GM21367 (cell line): ENCODE measurements around the gene CDH1.
A peak's percentile ranks its signal among the peaks of the same experiment; 100 is the strongest.

Experiments
- ATAC-seq: cut with Tn5 transposase; IDR thresholded peaks from one replicate; pipeline ENCODE4 v1.9.1; 2021; ENCODE audit not compliant: unreplicated experiment

Gene CDH1

DNA sequence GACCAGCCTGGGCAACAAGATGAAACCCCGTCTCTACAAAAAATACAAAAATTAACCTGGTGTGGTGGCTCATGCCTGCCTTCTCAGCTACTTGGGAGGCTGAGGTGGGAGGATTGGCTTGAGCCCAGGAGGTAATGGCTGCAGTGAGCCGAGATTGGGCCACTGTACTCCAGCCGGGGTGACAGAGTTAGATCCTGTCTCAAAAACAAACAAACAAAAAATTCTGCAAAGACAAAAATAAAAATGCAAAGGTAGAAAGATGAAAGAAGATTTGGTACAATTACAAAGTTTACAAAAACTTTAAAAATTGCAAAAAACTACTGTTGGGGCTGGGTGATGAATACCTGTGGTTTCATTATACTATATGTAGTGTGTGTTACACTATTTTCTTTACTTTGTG is 5.5 kb upstream of the CDH1 start:
- no peak for ATAC-seq

DNA sequence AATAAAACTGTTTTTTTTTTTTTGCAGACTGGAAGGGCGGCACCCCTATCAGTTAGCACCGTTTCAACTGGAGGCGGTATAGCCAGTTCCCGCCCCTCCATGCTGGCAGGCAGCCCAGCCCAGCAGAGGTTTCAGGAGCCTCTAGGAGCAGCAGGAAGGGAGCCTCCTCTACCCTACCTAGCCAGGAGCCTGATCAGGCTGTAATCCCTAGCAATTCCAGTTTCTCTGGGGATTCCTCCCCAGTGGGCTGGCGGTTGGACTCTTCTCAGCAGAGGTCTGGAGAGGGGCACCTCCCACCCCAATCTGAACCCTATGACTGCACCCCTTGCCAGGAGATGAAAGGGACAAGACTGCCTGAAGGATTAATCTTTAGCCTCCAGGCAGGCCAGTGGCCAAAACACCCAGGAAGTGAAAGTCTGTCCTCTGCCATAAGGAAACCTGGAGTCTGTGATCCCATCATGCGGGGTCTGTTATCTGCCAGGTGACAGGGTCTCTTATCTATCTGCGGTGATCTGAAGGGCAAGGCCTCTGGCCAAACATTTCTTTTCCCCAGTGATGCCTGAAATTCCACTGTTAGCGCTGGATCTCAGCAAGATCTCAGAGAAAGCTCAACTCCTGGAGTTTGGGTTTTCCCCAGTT is 4.9 kb upstream of the CDH1 start:
- no peak for ATAC-seq

GRCh38 chr16:68732741-68733399 is 4.2 kb upstream of the CDH1 start:
- no peak for ATAC-seq

- ATAC-seq: no peak
These were observed 3.5 kb upstream of the CDH1 start for GRCh38 chr16:68733570-68733969.

- ATAC-seq: no peak
These were observed 2.3 kb upstream of the CDH1 start for GRCh38 chr16:68734782-68735181.

- no peak for ATAC-seq
These were observed 531 bp upstream of the CDH1 start for GRCh38 chr16:68736561-68736960.

DNA sequence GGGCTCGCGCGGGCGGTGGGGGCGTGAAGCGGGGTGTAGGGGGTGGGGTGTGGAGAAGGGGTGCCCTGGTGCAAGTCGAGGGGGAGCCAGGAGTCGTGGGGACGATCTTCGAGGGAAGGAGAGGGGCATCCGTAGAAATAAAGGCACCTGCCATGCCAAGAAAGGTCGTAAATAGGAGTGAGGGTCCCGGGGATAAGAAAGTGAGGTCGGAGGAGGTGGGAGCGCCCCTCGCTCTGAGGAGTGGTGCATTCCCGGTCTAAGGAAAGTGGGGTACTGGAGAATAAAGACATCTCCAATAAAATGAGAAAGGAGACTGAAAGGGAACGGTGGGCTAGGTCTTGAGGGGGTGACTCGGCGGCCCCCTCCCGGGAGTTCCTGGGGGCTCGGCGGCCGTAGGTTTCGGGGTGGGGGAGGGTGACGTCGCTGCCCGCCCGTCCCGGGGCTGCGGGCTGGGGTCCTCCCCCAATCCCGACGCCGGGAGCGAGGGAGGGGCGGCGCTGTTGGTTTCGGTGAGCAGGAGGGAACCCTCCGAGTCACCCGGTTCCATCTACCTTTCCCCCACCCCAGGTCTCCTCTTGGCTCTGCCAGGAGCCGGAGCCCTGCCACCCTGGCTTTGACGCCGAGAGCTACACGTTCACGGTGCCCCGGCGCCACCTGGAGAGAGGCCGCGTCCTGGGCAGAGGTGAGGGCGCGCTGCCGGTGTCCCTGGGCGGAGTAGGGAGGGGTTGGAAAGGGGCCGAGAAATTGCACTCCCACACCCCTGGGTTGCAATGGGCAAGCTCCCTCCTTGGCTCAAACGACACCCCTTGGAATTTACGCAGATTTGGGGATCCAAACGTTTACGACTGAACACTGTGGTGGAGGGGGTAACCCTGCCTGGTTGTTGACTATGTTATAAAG is 888 bp downstream of the CDH1 start:
- ATAC-seq: no peak

GRCh38 chr16:68739964-68740627 is 3.0 kb downstream of the CDH1 start:
- no peak for ATAC-seq

DNA sequence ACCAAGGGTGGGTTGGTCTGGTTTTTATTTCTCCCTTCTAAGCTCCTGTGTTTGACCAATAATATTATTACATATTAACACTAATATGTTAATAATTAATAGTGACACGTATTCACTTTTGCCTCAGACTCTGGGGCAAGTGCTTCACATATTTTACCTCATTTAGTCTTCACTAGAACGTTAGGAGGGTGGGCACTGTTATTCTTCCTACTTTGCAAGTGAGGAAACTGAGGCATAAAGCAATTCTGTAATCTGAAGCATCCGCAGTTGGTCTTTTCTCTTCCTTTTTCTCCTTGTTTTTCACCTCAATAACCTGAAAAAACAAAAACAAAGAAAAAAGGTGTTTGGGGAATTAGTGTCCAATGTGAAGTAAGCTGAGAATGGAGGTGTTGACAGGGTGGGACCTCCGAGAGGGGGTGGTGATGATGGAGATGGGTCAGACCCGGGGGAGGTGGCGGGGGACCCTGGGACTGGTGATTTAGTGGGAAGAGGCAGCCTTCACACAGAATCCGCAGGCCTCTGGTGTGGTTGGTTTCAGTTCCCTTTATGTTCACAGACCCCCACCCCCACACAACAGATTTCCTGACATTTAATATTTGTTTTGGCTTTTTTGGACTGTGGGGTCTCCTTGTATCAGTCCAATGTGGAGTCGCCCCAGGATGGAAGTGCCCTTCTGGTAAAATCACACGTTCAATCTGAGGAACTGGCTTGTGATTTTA is 3.7 kb downstream of the CDH1 start:
- no peak for ATAC-seq

- no peak for ATAC-seq
These were observed 6.6 kb downstream of the CDH1 start for GRCh38 chr16:68743664-68744063.

DNA sequence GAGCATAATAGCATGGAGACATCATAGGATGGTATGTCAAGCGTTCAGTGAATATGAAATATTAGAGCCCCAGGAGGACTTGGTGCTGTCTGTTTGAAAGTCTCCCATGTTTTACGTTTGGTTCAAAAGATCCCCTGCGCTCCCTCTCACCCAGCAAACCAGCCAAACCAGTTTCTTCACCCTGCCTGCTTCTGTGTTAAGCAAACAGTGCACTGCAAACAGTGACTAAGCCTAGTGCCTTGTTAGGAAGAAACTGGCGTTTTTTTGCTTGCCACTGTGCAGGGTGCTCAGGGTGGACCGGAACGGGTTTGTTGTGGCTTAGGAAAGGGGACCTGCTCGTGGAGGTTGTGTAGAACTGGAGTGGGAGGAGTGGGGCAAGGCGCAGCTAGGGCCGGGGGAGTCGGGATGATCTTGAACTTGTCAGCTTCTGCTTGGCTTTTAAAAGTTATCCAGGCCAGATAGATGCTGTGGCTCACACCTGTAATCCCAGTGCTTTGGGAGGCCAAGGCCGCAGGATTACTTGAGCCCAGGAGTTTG is 7.7 kb downstream of the CDH1 start:
- ATAC-seq: no peak

GRCh38 chr16:68746951-68747350 is 9.9 kb downstream of the CDH1 start:
- ATAC-seq: no peak

DNA sequence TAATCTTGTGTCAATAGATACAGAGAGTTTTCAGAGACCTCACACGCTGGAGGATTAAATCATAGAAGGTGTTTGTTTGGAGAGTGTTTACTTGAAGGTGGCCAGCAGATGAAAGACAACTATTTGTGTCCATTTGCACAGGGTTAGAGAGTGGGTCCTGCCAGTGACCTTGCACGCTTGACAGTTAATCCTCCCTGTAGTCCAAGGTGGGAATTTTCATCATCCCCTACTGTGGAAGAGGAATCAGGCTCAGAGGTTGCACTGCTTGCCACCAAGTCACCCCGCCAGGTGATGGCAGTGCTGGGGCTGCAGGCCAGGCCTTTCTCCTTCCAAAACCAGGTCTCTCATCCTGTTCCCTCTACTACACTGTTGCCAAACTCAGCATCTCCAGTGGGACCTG is 12.3 kb downstream of the CDH1 start:
- ATAC-seq: no peak

DNA sequence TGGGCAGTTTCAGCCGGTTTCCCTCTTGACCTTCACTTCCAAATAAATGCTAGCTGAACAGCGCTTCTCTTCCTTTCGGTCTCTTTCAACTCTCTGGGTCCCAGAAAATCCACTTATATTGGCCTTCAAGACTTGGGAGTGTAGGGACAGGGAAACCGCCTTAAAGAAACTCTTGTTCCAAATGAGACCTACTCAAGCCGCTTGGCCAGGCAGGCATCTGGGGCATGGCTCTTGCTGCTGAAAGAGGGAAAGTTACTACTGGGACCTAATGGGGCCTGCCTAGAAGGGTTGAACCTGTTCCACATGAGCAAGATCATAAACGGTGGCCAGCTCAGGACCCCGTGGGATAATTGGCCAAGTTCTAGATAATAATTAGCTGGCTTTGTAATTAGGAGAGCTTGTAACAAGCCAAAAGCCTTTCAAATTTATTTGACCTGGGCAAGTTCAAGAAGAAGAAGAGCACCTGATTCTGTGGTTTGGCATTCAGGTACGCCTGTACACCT is 13.2 kb downstream of the CDH1 start:
- no peak for ATAC-seq

- ATAC-seq: no peak
These were observed 14.1 kb downstream of the CDH1 start for GRCh38 chr16:68751160-68751559.

DNA sequence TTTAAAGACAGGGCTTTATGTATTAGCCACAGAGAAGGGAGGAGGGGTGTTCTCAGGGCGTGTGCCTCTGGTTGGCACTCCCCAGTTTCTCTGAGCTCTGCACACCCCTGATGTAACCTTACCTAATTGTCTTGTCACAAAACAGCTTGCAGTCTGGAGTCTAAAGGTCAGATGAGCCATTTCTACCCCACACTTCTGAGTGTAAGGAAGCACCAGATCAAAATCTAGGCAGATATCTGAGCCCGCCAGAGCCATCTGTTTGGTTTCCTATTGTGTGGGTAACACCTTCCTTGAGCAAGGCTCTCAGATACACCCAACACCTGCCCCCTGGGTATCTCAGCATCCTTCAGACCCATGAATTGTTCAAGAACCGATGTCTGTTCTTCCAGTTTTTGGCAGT is 15.5 kb downstream of the CDH1 start:
- no peak for ATAC-seq

DNA sequence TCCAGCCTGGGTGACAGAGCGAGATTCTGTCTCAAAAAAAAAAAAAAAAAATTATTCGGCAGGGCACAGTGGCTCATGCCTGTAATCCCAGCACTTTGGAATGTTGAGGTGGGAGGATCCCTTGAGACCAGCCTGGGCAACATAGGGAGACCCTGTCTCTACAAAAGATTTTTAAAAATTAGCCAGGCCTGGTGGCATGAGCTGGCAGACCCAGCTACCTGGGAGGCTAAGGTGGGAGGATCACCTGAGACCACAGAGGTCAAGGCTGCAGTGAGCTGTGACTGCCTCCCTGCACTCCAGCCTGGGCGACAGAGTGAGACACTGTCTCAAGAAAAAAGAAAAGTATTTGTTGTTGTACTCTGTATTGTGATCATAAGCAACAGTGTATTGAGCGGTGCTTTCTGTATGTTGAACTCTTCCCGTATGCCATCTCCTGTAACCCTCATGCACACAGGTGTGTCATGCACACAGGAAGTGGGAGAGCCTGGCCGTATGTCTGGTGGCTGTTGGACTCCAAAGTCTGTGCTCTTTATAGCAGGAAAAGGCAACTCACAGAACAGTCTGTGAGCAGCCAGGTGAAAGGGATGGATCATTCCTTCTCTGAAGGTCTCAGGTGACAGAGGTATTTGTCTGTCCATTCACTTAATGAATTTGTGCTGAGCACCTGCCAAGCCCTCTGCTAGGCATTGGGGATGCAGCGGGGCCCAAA is 17.1 kb downstream of the CDH1 start:
- no peak for ATAC-seq

DNA sequence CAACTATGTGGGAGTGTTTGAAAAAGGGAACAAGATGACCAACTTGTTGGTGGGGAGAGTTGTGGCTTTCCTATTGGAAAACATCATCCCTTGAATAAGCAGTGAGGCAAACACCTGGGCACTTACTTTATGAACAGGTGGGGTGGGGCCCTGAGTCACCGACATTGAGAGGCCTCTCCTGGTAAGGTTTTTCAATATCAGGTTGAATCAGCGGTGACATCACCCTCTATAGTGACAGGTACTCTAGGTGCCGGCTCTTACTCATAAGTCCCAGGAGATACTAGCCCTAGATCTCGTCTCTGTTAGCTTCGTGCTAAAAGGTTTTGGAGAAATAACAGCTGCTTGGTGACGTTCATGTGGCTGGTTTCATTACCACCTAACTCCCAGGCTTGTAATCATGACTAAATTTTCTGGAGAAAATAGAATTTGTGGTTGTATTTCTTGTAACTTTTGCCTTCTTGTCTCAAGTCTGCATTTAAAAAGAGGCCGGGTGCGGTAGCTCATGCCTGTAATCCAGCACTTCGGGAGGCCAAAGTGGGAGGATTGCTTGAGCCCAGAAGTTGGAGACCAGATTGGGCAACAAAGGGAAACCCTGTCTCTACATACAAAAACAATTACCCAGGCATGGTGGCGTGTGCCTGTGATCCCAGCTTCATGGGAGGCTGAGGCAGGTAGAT is 19.3 kb downstream of the CDH1 start:
- peak; percentile 63 for ATAC-seq

- no peak for ATAC-seq
These were observed 20.5 kb downstream of the CDH1 start for GRCh38 chr16:68757625-68757935.
